Measurements from ENCODE around the gene OSBPL3.
"Not testable (repeated sequence)": the region's sequence is repeated elsewhere in the genome, so short reads cannot be mapped to it uniquely, and the experiment has no call there.

OSBPL3 gene

GRCh38 chr7:24979863-24980533 lies at the start of gene OSBPL3:
OSBPL3 (minus strand) TSS chr7:24980178; CDS start chr7:24892472, 87,706 bp downstream.
- no peak for DNase-seq

DNA sequence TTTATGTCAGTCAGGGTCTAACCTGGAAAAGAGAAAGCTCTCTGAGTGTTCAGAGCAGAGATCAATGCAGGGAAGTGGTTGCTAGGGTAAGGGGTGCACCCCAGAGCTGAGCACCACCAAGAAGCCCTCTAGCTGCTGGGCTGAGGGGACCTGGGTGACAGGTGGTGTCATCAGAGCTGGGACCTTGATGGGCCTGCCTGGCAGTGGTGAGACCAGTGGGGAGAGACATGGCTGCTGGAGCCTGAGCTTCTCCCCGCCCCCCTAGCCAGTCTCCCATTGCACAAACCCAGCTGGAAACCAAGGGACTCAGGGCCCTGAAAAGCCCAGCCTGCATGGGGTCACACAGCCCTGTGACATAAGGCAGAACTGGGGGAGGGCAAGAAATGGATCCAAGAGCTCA lies 49.1 kb upstream of the OSBPL3 start:
- no peak for DNase-seq

DNA sequence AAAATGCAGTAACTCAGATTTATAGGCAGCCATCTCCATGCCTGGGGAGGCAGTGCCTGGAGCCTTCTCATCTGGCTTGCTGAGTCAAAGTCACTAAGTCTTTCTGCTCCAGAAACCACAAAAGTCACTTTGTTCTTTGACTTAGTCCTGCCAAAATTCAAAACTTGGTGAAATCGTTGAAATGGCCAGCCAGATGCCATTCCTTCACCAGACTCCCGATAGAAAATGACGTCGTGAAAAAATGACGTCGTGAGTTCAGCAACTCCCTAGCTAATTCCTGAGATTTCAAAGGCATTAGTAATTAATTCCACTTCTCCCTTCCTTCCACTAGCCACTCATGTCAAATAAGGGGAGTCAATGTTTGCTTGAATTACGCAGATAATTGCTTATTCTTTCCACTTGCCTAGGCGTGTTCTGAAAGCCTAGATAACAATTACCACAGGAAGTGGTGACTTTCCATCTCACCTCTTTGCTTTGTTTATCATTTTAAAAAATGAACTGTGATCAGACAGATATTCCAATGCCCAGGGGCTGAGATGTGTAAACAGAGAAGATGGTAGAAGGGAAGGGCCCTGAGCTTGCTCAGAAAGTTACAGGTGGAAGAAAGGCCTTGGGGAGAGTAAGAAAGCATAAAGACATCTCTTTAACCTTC lies 48.5 kb upstream of the OSBPL3 start:
- DNase-seq: no peak

DNA sequence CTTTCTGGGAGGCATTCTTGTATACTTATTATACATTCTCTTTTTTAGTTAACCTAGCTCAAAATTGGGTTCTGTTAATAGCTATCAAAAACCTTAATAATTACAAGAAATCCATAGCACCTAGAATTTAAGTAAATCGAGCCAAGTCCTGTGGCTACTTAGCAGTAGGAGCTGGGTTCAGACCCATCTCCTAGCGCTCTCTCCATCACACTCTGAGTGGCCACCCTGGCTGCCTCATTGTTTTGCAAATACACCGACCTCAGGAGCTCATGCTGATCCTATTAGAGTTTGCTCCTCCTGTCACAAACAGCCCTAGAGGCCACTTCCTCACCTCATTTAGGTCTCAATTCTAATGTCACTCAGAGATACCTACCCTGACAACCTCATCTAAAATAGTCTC lies 46.2 kb upstream of the OSBPL3 start:
- DNase-seq: no peak

- no peak for DNase-seq
Measured at GRCh38 chr7:25025218-25025671, 45.3 kb upstream of the OSBPL3 start.

DNA sequence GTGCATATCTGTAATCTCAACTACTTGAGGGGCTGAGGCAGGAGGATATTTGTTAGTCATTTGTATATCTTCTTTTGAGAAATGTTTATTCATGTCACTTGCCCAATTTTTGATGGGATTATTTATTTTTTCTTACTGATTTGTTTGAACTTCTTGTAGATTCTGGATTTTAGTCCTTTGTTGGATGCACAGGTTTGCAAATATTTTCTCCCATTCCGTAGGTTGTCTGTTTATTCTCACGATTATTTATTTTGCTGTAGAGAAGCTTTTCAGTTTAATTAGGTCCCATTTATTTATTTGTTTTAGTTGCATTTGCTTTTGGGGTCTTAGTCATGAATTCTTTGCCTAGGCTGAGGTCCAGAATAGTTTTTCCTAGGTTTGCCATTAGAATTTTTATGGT lies 44.1 kb upstream of the OSBPL3 start:
- no peak for DNase-seq

- not testable (repeated sequence) for DNase-seq
Measured at GRCh38 chr7:25017671-25018070, 37.7 kb upstream of the OSBPL3 start.

DNA sequence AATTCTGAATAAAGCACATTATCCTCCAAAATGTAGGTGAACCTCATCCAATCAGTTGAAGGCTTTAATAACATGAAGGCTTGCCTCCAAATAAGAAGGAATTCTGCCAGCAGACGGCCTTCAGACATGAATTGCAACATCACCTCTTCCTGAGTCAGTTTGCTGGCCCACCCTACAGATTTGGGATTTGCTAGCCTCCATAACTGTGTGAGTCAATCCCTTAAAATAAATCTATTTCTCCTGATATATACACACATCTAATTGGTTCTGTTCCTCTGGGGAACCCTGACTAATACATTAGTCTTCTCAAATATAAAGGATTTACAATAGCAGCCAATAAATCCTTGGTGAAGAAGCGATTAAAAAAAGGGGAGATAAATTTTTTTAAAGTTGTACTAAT lies 34.8 kb upstream of the OSBPL3 start:
- no peak for DNase-seq

DNA sequence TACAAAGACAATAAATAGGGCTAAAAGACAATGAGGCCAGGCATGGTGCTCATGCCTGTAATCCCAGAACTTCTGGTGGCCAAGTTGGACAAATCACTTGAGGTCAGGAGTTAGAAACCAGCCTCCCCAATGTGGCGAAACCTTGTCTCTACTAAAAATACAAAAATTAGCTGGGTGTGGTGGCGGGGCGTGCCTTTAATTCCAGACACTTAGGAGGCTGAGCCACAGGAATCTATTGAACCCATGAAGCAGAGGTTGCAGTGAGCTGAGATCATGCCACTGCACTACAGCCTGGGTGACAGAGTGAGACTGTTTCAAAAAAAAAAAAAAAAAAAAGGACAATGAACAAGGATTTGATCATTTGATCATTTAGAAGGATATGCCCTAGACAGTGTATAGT lies 32.7 kb upstream of the OSBPL3 start:
- DNase-seq: not testable (repeated sequence)

GRCh38 chr7:25012254-25012653 lies 32.3 kb upstream of the OSBPL3 start:
- no peak for DNase-seq

- no peak for DNase-seq
Measured at GRCh38 chr7:25009257-25009656, 29.3 kb upstream of the OSBPL3 start.

GRCh38 chr7:25007668-25008067 lies 27.7 kb upstream of the OSBPL3 start:
- DNase-seq: no peak

- no peak for DNase-seq
Measured at GRCh38 chr7:25006276-25006675, 26.3 kb upstream of the OSBPL3 start.

- no peak for DNase-seq
Measured at GRCh38 chr7:25005658-25006057, 25.7 kb upstream of the OSBPL3 start.

DNA sequence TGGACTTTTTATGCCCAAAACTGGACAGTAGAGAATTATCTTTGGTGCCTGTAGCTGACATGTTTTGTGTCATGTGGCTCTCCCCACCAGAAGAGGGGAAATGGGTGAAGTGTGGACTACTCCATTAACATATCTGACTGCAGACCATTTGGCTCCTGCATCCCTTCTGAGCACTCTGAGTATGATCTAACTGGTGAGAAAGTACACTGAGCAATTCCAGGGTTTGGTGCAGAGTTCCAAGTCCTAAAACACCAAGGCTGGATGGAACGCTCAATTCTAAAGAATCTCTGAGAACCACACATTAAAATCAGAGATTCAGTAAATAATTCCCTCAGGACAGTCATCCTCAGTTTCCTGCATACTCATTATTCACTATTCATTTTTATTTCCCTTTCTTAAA lies 22.8 kb upstream of the OSBPL3 start:
- no peak for DNase-seq

GRCh38 chr7:24995466-24995865 lies 15.5 kb upstream of the OSBPL3 start:
- DNase-seq: no peak

DNA sequence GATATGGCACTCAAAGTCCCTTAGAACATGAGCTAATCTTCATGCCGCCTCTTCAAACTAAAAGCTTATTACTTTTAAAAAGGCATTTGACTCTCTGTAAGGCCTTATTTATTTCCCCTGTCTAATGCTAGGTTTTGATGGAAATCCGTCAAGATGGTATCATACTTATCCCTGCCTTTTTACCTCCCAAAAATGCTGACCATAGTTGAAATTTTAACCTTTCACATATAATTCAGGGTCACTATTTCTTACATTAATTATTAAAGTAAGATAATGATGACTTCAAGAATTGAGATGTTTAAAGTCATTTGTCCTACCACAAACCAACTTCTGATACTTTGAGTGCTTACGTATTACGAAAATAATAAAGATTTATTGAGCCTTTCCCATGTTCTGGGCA lies 12.3 kb upstream of the OSBPL3 start:
- no peak for DNase-seq

DNA sequence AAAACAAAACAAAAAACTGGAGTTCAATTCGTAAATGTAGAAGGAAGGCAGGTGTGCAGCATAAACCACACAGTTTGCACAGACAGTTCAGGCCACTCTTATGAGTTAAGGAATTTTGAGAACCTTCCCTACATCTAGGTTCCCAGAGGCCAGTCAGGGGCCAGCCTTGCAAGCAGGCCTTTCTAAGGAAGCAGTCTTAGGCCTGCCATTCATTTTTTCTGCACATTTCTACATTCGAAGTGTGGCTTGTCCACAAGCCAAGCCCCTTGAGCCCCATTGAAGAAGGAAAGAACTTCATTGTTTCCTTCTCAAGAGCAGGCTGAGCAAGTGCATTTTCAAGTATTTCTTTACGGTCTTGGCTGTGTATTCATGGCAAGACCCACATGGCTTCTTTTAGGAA lies 11.4 kb upstream of the OSBPL3 start:
- DNase-seq: no peak

DNA sequence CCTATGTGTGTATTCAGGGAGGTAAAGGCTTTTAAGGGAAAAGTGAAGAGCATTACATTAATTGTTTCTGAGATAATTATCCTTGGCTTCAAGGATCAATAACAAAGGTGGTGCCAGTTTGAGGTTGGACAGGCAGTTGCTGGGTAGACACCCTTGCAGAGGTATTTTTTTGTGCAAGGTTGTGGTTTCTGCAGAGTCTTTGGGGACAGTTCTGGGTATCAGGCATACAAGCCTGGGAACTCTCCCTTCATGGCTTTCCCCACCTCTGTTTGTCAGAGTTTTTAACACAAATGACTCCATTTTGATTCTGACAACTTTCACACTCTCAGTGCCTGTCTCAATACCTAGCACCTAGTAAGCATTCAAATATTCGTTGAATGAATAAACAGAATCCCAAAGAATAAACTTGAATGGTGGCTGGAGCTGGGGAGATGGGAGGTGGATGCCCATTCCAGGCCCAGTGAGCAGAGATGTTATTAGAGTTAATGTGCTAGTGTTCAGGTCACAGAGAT lies 7.4 kb upstream of the OSBPL3 start:
- no peak for DNase-seq

DNA sequence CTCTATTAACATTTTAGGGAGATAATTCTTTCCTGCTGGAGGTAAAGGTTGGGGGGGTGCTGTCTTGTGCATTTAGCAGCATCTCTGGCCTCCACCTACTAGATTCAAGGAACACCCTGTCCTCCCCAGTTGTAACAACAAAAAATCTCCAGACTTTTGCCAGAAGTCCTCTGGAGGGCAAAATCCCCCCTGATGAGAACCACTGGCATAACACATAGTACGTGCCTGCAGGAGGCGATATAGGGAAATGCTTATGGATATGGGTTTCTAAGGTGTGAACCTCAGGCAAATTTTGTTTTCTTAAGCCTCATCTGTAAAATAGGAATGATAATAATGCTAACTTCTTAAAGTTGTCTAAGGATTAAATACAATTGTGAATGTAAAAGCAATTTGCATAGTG lies 2.9 kb upstream of the OSBPL3 start:
- no peak for DNase-seq

GRCh38 chr7:24981171-24981951 lies 1.4 kb upstream of the OSBPL3 start:
- DNase-seq: no peak

DNA sequence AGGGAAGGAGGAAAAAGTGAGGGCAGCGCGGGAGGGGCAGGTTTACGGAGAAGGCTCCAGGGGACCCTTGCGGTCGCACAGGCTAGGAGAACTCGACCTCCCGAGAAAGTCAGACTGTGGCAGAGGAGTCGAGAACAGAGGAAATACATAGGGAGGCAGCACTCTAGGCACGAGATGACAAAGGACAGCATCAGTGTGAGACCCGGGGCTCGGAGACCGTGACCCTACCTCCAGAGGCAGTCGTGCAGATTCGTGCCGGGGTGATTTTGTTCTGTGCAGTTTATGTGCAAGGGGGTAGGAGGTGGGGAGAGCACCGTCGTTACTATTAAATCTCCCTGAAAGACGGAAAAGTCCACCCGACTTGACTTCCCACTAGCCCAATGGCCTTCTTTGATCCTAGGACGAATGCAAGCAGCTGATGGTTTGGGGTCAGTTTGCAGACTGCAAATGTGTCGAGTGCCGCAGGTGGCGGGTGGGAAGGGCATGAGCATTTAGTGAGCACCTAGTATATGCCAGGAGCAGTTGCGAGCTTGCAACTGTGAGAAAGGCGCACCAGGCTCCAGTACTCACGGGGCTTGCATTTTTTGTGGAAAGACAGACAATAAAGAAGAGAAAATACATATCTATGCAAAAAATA lies 674 bp upstream of the OSBPL3 start:
- DNase-seq: no peak

DNA sequence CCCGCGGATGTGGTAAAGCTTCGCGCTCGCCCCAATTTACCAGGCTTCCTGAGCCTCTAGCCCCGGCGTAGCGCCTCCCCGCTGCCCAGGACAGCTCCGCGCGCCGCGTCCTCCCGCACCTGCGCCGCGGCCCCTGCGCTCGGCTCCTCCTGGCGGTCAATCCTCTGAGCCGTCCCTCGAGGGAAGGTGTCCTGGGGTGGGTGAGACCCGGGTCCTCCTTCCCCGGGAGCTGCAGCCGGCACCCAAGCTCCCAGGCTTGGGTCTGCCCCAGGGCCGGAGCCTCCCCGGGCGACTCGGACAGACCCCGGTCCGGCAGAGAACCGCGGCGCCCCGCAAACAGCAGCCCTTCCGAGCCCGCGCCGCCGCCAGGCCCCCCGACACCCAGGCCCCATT lies 512 bp downstream of the OSBPL3 start:
- no peak for DNase-seq

Measured in cerebellar nuclear complex (tissue), 1 donor.